ENCODE data around the gene OBP2B. TPM values are rescaled to one million over a fixed set of nuclear protein-coding genes. Genes with fewer than 3 reads are reported as not detected.
"Not testable (repeated sequence)": the region's sequence is repeated elsewhere in the genome, so short reads cannot be mapped to it uniquely, and the experiment has no call there.

Gene OBP2B
- polyA plus RNA-seq, 4 donors, result 0.17 to 0.28 (median 0.22) TPM; not detected in 1

GRCh38 chr9:133169687-133170086 is 39.4 kb downstream of the OBP2B start:
- DNase-seq (ENCODE audit: low read depth in 4 of 4, low spot score in 2 of 4), result not testable (repeated sequence)

- DNase-seq (ENCODE audit: low read depth in 4 of 4, low spot score in 2 of 4), result no peak
These were observed 39.9 kb downstream of the OBP2B start for GRCh38 chr9:133169102-133169501.

GRCh38 chr9:133168432-133168831 is 40.6 kb downstream of the OBP2B start:
- no peak for DNase-seq (ENCODE audit: low read depth in 4 of 4, low spot score in 2 of 4)

- no peak for DNase-seq (ENCODE audit: low read depth in 4 of 4, low spot score in 2 of 4)
These were observed 41.3 kb downstream of the OBP2B start for GRCh38 chr9:133167769-133168168.

GRCh38 chr9:133167096-133167730 is 41.8 kb downstream of the OBP2B start:
- no peak for DNase-seq (ENCODE audit: low read depth in 4 of 4, low spot score in 2 of 4)

GRCh38 chr9:133166392-133166791 is 42.7 kb downstream of the OBP2B start:
- DNase-seq (ENCODE audit: low read depth in 4 of 4, low spot score in 2 of 4), result no peak

GRCh38 chr9:133165452-133165730 is 43.7 kb downstream of the OBP2B start:
- no peak for DNase-seq (ENCODE audit: low read depth in 4 of 4, low spot score in 2 of 4)

GRCh38 chr9:133164191-133164590 is 44.9 kb downstream of the OBP2B start:
- DNase-seq (ENCODE audit: low read depth in 4 of 4, low spot score in 2 of 4), result no peak

GRCh38 chr9:133163504-133164172 is 45.4 kb downstream of the OBP2B start, which contains the start of gene GBGT1:
Gene GBGT1, minus strand, starts transcription at chr9:133163914. Its CDS starts 1,502 bp downstream, at chr9:133162412.
- DNase-seq (ENCODE audit: low read depth in 4 of 4, low spot score in 2 of 4), result no peak

GRCh38 chr9:133162861-133163503 is 46.1 kb downstream of the OBP2B start:
- DNase-seq (ENCODE audit: low read depth in 4 of 4, low spot score in 2 of 4), result no peak

- DNase-seq (ENCODE audit: low read depth in 4 of 4, low spot score in 2 of 4), result no peak
These were observed 47.5 kb downstream of the OBP2B start for GRCh38 chr9:133161547-133161950.

GRCh38 chr9:133160742-133161546 is 48.1 kb downstream of the OBP2B start:
- DNase-seq (ENCODE audit: low read depth in 4 of 4, low spot score in 2 of 4), result no peak

GRCh38 chr9:133158695-133159094 is 50.4 kb downstream of the OBP2B start:
- no peak for DNase-seq (ENCODE audit: low read depth in 4 of 4, low spot score in 2 of 4)

Other genes with a start within 250 kb of the OBP2B start
- 1 to 10 TPM in 1 of 4 donors, under 1 TPM in 3; 0.71 to 1.0 (median 0.91) TPM for gene GFI1B, start 230.6 kb downstream of the OBP2B start, polyA plus RNA-seq (ENCODE audit: insufficient read length in 4 of 4)
- 10 to 100 TPM; 61.3 to 85.1 (median 67.9) TPM for gene GTF3C5, start 178.3 kb downstream of the OBP2B start, polyA plus RNA-seq (ENCODE audit: insufficient read length in 4 of 4)
- gene CEL, start 147.3 kb downstream of the OBP2B start, polyA plus RNA-seq (ENCODE audit: insufficient read length in 4 of 4), result 1 to 10 TPM; 3.5 to 5.8 (median 5.0) TPM
- 10 to 100 TPM; 32.2 to 47.1 (median 33.5) TPM for gene RALGDS, start 88.0 kb downstream of the OBP2B start, polyA plus RNA-seq (ENCODE audit: insufficient read length in 4 of 4)
- gene GBGT1, start 45.3 kb downstream of the OBP2B start, polyA plus RNA-seq (ENCODE audit: insufficient read length in 4 of 4), result 1 to 10 TPM; 1.9 to 3.1 (median 2.8) TPM
- 10 to 100 TPM; 13.2 to 32.8 (median 18.4) TPM for gene ABO, start 66.0 kb upstream of the OBP2B start, polyA plus RNA-seq (ENCODE audit: insufficient read length in 4 of 4)
- 10 to 100 TPM; 27.2 to 38.2 (median 32.2) TPM for gene SURF6, start 126.9 kb upstream of the OBP2B start, polyA plus RNA-seq (ENCODE audit: insufficient read length in 4 of 4)
- 10 to 100 TPM; 25.7 to 34.8 (median 30.6) TPM for gene MED22, start 138.9 kb upstream of the OBP2B start, polyA plus RNA-seq (ENCODE audit: insufficient read length in 4 of 4)
- gene RPL7A, start 139.0 kb upstream of the OBP2B start, polyA plus RNA-seq (ENCODE audit: insufficient read length in 4 of 4), result 1,000 to 10,000 TPM; 2,281 to 2,842 (median 2,604) TPM
- gene SURF1, start 147.2 kb upstream of the OBP2B start, polyA plus RNA-seq (ENCODE audit: insufficient read length in 4 of 4), result 10 to 100 TPM; 34.5 to 46.9 (median 43.5) TPM
- gene SURF2, start 147.3 kb upstream of the OBP2B start, polyA plus RNA-seq (ENCODE audit: insufficient read length in 4 of 4), result 10 to 100 TPM; 21.6 to 28.6 (median 24.5) TPM
- 100 to 1,000 TPM; 161 to 180 (median 171) TPM for gene SURF4, start 166.8 kb upstream of the OBP2B start, polyA plus RNA-seq (ENCODE audit: insufficient read length in 4 of 4)
- 1 to 10 TPM; 3.1 to 6.4 (median 4.8) TPM for gene STKLD1, start 167.1 kb upstream of the OBP2B start, polyA plus RNA-seq (ENCODE audit: insufficient read length in 4 of 4)
- 10 to 100 TPM; 27.7 to 33.4 (median 32.5) TPM for gene REXO4, start 208.8 kb upstream of the OBP2B start, polyA plus RNA-seq (ENCODE audit: insufficient read length in 4 of 4)
- gene ADAMTS13, start 213.1 kb upstream of the OBP2B start, polyA plus RNA-seq (ENCODE audit: insufficient read length in 4 of 4), result 10 to 100 TPM in 2 of 4 donors, 1 to 10 TPM in 2; 6.1 to 14.4 (median 11.7) TPM

All from left renal cortex interstitium (tissue), 4 donors.